ENCODE results near the gene DNM3.

Gene DNM3

DNA sequence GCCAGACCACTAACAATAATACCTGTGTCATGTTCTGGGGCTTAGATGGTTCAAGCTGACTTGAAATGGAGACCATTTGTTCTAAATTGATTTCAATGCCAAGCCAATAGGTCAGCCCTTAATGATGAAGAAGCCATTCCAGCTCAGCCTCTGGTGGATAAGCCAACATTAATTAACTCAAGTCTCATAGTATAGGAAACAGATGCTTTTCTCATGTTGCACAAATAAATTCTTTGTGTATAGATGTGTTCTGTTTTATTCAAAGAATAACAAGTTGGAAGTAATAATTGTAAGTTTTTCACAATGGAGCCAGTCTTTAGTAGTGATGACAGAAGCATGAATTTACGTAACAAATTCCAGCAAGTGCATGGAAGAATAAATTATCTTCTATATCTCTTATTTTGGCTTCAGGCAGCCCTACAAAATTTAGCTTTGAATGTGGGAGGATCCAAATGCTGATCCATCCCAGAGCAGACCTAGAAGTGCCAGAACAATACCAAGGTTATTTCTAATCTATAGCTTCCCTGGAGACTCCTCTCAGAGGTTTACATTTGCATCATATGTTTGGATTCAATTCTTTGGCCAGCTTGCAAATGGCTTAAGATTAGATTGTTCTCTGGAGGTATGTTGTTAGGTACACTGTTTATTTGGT lies 536.9 kb downstream of the DNM3 start:
- CTCF ChIA-PET: interaction anchor here (1.2 to 3.9 kb wide), 3 partner anchors 16 to 38 kb away, joined by 3 to 15 read pairs (median 4); no protein-coding TSS in a partner anchor
- no peak for DNase-seq
- no peak overlapping the region for H3K27ac Mint-ChIP-seq
- H3K36me3 Mint-ChIP-seq: peaks cover 10% of the 10 kb centered on the region
- H3K27me3 Mint-ChIP-seq: no peaks in the 10 kb centered on the region
- no peak overlapping the region for H3K4me3 Mint-ChIP-seq
- no peaks in the 10 kb centered on the region for H3K9me3 Mint-ChIP-seq
- peaks cover 42% of the 10 kb centered on the region for H3K4me1 Mint-ChIP-seq

DNA sequence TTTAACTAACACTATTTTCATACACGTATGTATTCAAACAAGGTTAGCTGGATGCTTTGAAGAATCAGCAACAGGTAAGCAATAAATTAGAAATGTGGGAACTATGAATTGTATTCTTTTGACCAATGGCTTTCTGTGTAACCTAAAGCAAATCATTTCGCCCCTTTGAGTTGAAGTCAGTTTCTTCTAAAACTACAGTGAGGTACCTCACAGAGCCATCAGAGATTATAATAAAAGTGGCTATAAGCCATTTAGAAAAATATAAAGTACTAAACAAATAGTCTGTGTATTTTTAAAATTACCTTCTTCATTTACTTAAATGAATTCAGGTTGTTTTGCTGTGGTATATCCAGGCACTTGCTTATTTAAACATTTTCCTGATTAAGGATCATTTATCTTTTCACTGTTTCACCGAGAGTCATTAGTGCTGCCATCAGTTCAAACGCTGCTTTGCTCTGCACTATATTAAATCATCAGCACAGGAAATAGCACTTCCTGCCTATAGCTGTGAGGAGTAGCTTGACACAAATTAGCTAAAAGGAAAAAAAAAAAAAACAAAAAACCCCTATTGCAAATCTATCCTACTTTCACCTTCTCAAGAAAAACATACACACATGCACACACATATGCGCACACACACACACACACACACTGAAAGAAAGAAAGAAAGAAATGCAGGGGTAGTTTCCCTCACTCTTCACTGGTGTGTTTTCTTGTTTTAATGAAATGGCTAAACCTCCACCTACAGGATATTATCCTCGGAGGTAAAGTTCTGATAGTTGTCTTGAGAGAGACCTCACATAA lies 539.3 kb downstream of the DNM3 start:
- no peaks in the 10 kb centered on the region for H3K9me3 Mint-ChIP-seq
- H3K36me3 Mint-ChIP-seq: peaks cover 10% of the 10 kb centered on the region
- peak overlapping the region; percentile 69 for H3K4me3 Mint-ChIP-seq
- CTCF ChIA-PET: interaction anchor here (0.5 to 1.5 kb wide), 6 partner anchors 14 to 388 kb away, joined by 3 to 8 read pairs (median 4); no protein-coding TSS in a partner anchor
- peak; percentile 52 for DNase-seq
- peak overlapping the region; percentile 96 for H3K27ac Mint-ChIP-seq
- H3K4me1 Mint-ChIP-seq: peaks cover 38% of the 10 kb centered on the region
- no peaks in the 10 kb centered on the region for H3K27me3 Mint-ChIP-seq

- CTCF ChIA-PET: interaction anchor here (0.9 to 1.2 kb wide), 2 partner anchors 12 to 43 kb away, joined by 3 to 4 read pairs; no protein-coding TSS in a partner anchor
- H3K4me3 Mint-ChIP-seq: no peak overlapping the region
- H3K36me3 Mint-ChIP-seq: peaks cover 13% of the 10 kb centered on the region
- H3K4me1 Mint-ChIP-seq: peaks cover 33% of the 10 kb centered on the region
- no peaks in the 10 kb centered on the region for H3K9me3 Mint-ChIP-seq
- no peak for DNase-seq
- H3K27ac Mint-ChIP-seq: peak overlapping the region; percentile 7
- H3K27me3 Mint-ChIP-seq: no peaks in the 10 kb centered on the region
Observed at GRCh38 chr1:172381946-172382345, 540.6 kb downstream of the DNM3 start.

GRCh38 chr1:172382406-172382805 lies 541.1 kb downstream of the DNM3 start:
- H3K27me3 Mint-ChIP-seq: no peaks in the 10 kb centered on the region
- H3K36me3 Mint-ChIP-seq: peaks cover 13% of the 10 kb centered on the region
- H3K4me3 Mint-ChIP-seq: no peak overlapping the region
- CTCF ChIA-PET: interaction anchor here (0.9 to 1.2 kb wide), 2 partner anchors 12 to 44 kb away, joined by 3 to 4 read pairs; no protein-coding TSS in a partner anchor
- H3K9me3 Mint-ChIP-seq: no peaks in the 10 kb centered on the region
- H3K27ac Mint-ChIP-seq: peak overlapping the region; percentile 7
- peaks cover 33% of the 10 kb centered on the region for H3K4me1 Mint-ChIP-seq
- DNase-seq: no peak

GRCh38 chr1:172382990-172383389 lies 541.7 kb downstream of the DNM3 start:
- Mint-ChIP-seq H3K27ac (no peak overlapping the region), H3K4me1 (peaks cover 33% of the 10 kb centered on the region), H3K4me3 (no peak overlapping the region), H3K27me3 (no peaks in the 10 kb centered on the region), H3K36me3 (peaks cover 13% of the 10 kb centered on the region), H3K9me3 (no peaks in the 10 kb centered on the region)
- DNase-seq: no peak
- CTCF ChIA-PET: no interaction called here

GRCh38 chr1:172383536-172383935 lies 542.2 kb downstream of the DNM3 start:
- DNase-seq: no peak
- CTCF ChIA-PET: no interaction called here
- Mint-ChIP-seq H3K36me3 (peaks cover 10% of the 10 kb centered on the region), H3K9me3 (no peaks in the 10 kb centered on the region), H3K4me1 (peaks cover 32% of the 10 kb centered on the region), H3K4me3 (no peak overlapping the region), H3K27me3 (no peaks in the 10 kb centered on the region), H3K27ac (no peak overlapping the region)

- H3K27me3 Mint-ChIP-seq: no peaks in the 10 kb centered on the region
- peaks cover 25% of the 10 kb centered on the region for H3K4me1 Mint-ChIP-seq
- no peaks in the 10 kb centered on the region for H3K9me3 Mint-ChIP-seq
- CTCF ChIA-PET: no interaction called here
- no peak overlapping the region for H3K27ac Mint-ChIP-seq
- no peak for DNase-seq
- H3K36me3 Mint-ChIP-seq: peaks cover 5% of the 10 kb centered on the region
- H3K4me3 Mint-ChIP-seq: no peak overlapping the region
Observed at GRCh38 chr1:172384656-172385055, 543.4 kb downstream of the DNM3 start.

DNA sequence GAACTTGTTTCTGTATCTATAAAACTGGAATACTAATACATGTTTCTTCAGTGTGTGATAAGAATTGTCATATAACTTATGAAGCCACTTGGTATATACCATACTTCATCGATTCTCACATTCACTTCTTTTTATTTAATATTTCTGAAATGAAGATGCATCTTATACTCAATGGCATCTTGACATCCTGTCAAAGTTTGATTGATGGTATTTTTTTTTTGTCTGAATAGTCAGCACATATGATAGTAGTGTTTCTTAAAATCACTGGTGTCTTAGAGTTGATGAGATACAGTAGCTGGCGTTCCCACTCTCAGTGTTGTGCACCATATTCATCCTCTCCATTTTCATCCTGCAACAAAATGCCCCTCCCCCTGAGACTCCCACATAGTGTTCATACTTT lies 544.7 kb downstream of the DNM3 start:
- Mint-ChIP-seq H3K4me3 (no peak overlapping the region), H3K27ac (no peak overlapping the region), H3K27me3 (no peaks in the 10 kb centered on the region), H3K36me3 (peaks cover 5% of the 10 kb centered on the region), H3K4me1 (peaks cover 18% of the 10 kb centered on the region), H3K9me3 (no peaks in the 10 kb centered on the region)
- no peak for DNase-seq
- CTCF ChIA-PET: no interaction called here

DNA sequence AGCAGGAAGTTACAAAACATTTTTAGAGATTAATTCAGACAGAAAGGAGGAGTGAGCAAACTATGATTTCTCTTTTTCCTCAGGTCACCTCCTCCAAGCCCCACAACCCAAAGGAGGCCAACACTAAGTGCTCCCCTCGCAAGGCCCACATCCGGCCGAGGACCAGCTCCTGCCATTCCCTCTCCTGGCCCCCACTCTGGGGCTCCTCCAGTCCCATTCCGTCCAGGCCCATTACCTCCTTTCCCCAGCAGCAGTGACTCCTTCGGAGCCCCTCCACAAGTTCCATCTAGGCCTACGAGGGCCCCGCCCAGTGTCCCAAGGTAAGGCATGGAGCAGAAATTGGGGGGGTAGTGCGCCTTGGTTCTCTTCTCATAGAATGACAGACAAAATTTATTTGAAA lies 547.2 kb downstream of the DNM3 start:
- DNase-seq: no peak
- Mint-ChIP-seq H3K27ac (no peak overlapping the region), H3K4me1 (peaks cover 23% of the 10 kb centered on the region), H3K36me3 (peaks cover 8% of the 10 kb centered on the region), H3K27me3 (no peaks in the 10 kb centered on the region), H3K4me3 (no peak overlapping the region), H3K9me3 (no peaks in the 10 kb centered on the region)
- CTCF ChIA-PET: no interaction called here

DNA sequence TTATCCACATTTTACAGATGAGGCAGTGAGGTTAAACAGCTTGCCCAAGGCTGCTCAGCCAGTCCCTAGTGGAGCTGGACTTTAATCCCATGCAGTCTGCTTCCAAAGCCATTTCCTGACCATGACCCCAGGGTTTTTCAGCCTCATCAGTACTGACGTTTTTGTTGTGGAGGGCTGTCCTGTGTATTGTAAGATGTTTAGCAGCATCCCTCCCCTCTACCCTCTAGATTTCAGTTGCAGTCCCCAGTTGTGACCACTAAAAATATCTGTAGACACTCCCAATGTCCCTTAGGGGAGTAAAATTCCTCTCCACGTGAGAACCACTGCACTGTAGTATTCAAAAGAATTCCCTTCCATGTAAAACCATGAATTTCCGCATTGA lies 549.0 kb downstream of the DNM3 start:
- Mint-ChIP-seq H3K27me3 (no peaks in the 10 kb centered on the region), H3K4me3 (no peak overlapping the region), H3K36me3 (peaks cover 11% of the 10 kb centered on the region), H3K4me1 (peaks cover 41% of the 10 kb centered on the region), H3K9me3 (no peaks in the 10 kb centered on the region), H3K27ac (no peak overlapping the region)
- CTCF ChIA-PET: no interaction called here
- DNase-seq: no peak

GRCh38 chr1:172390683-172391551 lies 549.6 kb downstream of the DNM3 start:
- DNase-seq: no peak
- Mint-ChIP-seq H3K9me3 (no peaks in the 10 kb centered on the region), H3K36me3 (peaks cover 11% of the 10 kb centered on the region), H3K4me3 (no peak overlapping the region), H3K27me3 (no peaks in the 10 kb centered on the region), H3K4me1 (peaks cover 47% of the 10 kb centered on the region), H3K27ac (no peak overlapping the region)
- CTCF ChIA-PET: no interaction called here

- peaks cover 50% of the 10 kb centered on the region for H3K4me1 Mint-ChIP-seq
- H3K27ac Mint-ChIP-seq: no peak overlapping the region
- H3K36me3 Mint-ChIP-seq: peaks cover 8% of the 10 kb centered on the region
- H3K9me3 Mint-ChIP-seq: no peaks in the 10 kb centered on the region
- DNase-seq: no peak
- no peaks in the 10 kb centered on the region for H3K27me3 Mint-ChIP-seq
- H3K4me3 Mint-ChIP-seq: no peak overlapping the region
- CTCF ChIA-PET: no interaction called here
Observed at GRCh38 chr1:172391976-172392375, 550.7 kb downstream of the DNM3 start.

DNA sequence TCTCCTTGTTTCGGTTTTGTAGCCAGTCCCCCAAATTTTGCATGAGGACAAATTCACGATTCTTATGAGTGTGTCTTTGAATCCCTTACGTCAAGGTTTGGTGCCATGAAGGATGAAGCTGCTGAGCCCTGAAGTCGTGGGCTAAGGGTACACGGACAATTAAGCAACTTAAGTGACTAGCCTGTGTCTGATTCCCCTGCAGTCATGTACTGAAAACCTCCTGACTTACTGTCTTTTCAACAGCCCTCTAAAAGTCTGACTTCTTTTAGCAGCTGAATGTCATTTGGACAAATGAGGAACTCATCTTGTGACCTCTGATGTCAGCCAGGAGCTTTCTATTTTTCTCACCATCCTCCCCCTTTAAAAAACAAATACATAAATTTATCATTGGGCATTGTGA lies 552.1 kb downstream of the DNM3 start:
- CTCF ChIA-PET: interaction anchor here (1.1 to 2.2 kb wide), 3 partner anchors 13 to 266 kb away, joined by 3 to 8 read pairs (median 8); no protein-coding TSS in a partner anchor
- Mint-ChIP-seq H3K27ac (peak overlapping the region; percentile 83), H3K4me3 (no peak overlapping the region), H3K27me3 (no peaks in the 10 kb centered on the region), H3K36me3 (peaks cover 8% of the 10 kb centered on the region), H3K9me3 (no peaks in the 10 kb centered on the region), H3K4me1 (peaks cover 60% of the 10 kb centered on the region)
- no peak for DNase-seq

DNA sequence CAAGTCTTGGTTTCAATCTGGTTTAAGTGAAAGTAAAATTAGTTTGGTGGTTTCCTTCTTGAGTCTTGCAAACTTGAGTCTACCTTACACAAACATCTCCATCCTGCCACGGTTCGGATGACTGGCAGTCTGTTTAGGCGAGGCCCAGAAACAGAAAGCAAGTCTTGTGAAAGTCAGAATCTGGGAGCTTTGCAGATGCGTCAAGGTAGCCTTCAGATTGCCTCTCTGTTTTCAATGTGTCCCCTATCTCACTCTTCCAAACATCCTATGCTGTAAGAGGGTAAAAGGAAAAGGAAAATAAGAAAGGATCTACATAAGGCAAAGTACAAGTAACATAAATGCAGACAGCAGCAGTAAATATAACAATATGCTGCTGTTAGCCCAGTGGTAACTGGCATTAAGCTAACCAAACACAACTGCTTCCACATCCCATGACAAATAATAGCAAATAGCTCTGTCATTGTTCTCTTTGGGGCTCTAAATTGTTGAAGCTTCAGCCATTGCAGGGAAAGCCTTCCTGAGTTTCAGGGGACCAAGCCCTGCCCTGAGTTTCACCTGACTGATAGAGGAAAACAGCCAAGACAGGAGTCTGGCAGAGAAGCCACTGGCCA lies 552.9 kb downstream of the DNM3 start:
- peak overlapping the region; percentile 99 for H3K27ac Mint-ChIP-seq
- CTCF ChIA-PET: interaction anchor here (0.6 to 2.5 kb wide), 14 partner anchors 12 to 392 kb away, joined by 3 to 11 read pairs (median 4); partner anchors contain the start of gene C1orf105
- peaks cover 69% of the 10 kb centered on the region for H3K4me1 Mint-ChIP-seq
- DNase-seq: peak; percentile 87
- H3K4me3 Mint-ChIP-seq: peak overlapping the region; percentile 49
- H3K9me3 Mint-ChIP-seq: no peaks in the 10 kb centered on the region
- H3K27me3 Mint-ChIP-seq: no peaks in the 10 kb centered on the region
- H3K36me3 Mint-ChIP-seq: peaks cover 10% of the 10 kb centered on the region

Measured in activated naive CD4-positive, alpha-beta T cell treated with anti-CD3 and anti-CD28 coated beads, Interleukin-2, amount 10 ng/mL, durations not matched to agents 7 days and 5 days (primary cell).